Gastrocnemius medialis (tissue), 4 donors: Measurements from ENCODE around the gene DRAM1.
"Not testable (repeated sequence)": the region's sequence is repeated elsewhere in the genome, so short reads cannot be mapped to it uniquely, and the experiment has no call there.

Source experiments
- POLR2A ChIP-seq, 2 donors: fragments of 450-650 bp; IDR thresholded peaks; one replicate each; pipeline ENCODE4 v1.6.1; 2017; ENCODE audit warnings: antibody characterized with exemption in 2 of 2, mild to moderate bottlenecking in 2 of 2, moderate library complexity in 2 of 2
- TF ChIP-seq, protein P1 (sequence below), 5 experiments: fragments of 450-650 bp in 3 of 5; fragments of 200-600 bp in 2 of 5; sonication (generic) in 2 of 5; IDR thresholded peaks in 4 of 5; conservative IDR thresholded peaks in 1 of 5; 1 replicate in 4 of 5; 2 replicates in 1 of 5; pipeline ENCODE4 v1.5.1; 2016 to 2019; ENCODE audit warnings: antibody characterized with exemption in 5 of 5, mild to moderate bottlenecking in 3 of 5, moderate library complexity in 3 of 5

DNA sequence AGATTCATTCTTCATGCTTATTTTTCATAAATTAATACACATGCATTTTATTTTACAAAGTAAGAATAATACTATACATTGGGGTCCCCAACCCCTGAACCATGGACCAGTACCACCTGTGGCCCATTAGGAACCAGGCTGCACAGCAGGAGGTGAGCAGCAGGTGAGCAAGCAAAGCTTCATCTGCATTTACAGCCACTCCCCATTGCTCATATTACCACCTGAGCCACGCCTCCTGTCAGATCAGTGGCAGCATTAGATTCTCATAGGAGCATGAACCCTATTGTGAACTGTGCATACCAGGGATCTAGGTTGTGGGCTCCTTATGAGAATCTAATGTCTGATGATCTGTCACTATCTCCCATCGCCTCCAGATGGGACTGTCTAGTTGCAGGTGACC, 15.7 kb upstream of the DRAM1 start:
- not testable (repeated sequence) for TF ChIP-seq POLR2A (IDR thresholded peaks at IDR 0.05)
- TF ChIP-seq, protein P1, sequence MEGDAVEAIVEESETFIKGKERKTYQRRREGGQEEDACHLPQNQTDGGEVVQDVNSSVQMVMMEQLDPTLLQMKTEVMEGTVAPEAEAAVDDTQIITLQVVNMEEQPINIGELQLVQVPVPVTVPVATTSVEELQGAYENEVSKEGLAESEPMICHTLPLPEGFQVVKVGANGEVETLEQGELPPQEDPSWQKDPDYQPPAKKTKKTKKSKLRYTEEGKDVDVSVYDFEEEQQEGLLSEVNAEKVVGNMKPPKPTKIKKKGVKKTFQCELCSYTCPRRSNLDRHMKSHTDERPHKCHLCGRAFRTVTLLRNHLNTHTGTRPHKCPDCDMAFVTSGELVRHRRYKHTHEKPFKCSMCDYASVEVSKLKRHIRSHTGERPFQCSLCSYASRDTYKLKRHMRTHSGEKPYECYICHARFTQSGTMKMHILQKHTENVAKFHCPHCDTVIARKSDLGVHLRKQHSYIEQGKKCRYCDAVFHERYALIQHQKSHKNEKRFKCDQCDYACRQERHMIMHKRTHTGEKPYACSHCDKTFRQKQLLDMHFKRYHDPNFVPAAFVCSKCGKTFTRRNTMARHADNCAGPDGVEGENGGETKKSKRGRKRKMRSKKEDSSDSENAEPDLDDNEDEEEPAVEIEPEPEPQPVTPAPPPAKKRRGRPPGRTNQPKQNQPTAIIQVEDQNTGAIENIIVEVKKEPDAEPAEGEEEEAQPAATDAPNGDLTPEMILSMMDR (IDR thresholded peaks at IDR 0.05 in 4 of 5, conservative IDR thresholded peaks at IDR 0.05 in 1 of 5) = not testable (repeated sequence)
